HK-2 (cell line): ENCODE data around the gene NDRG2.
"Not testable (repeated sequence)": the region's sequence is repeated elsewhere in the genome, so short reads cannot be mapped to it uniquely, and the experiment has no call there.

Source experiments
- DNase-seq: peaks from one replicate; pipeline ENCODE4 v3.0.0-alpha.2; 2018; ENCODE audit not compliant: unreplicated experiment

NDRG2 gene

DNA sequence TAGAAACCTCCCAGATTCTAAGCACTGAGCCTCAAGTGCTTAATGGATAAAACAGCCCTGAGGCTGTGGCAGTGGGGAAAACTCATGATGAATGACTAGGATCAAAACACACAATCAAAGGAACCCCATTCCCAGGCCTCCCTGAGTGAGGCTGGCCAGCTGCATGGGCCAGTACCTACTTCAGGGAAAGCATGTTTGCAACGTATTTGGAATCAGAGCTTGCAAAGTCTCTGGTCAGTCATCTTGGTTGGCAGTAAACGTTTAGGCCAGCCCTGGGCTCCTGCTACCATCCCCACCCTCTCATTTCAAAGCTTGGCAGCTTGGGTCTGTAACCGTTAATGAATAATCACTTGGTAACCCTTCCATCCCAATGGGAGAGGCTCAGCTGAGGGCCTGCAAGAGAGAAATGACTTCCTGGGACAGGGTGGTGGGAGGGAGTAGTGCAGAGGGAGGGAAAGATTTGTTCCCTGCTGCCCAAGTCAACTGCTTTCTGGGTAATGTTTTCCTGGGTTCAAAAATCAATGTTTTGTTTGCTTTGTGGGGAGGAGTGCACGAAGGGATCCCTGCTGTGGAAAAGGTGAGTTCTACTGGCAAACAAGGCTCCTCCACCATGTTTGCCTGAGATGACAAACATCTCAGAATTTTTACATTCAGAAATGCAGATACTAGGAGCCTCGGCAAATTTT, 30.7 kb upstream of the NDRG2 start:
- DNase-seq: no peak

DNA sequence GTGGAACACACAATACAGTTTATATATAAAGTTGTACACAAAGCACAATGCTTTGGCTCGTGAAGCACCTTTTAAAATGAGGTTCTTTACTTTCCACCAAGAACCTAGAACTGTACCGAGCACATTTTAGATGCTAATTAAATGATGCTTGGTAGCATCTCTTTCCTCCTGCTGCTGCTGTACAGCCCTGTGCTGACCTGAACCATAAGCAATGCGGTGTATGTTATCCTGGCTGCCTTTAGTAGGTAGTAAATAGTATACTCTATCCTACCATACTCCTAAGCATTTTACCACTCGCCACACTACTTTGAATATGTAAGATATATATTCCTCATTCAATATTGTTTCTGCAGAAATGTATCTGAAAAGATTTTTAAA, 29.9 kb upstream of the NDRG2 start:
- no peak for DNase-seq

DNA sequence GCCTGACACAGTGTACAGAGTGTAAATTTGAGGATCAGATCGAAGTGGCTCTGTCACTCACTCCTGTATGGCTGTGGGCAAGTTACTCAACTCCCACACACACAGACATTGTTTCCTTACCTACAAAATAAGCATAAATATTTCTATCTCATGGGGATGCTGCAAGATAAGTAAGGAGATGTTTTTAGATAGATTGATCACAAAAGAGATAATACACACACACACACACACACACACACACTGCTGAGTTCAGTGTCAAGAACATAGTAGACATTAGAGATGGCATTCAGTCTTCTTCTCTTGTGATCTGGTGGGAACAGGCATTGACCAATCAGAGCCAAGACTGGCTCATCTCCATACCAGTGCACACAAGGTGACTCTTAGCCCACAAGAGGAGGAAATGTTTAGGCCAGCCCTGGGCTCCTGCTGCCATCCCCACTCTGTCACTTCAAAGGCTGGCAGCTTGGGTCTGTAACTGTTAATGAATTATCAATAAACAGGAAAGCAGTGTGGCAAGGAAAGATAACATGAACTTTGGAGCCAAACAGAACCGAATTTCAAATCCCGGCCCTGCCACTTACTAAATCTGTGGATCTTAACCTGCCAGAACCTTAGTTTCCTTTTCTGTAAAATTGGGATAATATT, 29.4 kb upstream of the NDRG2 start:
- DNase-seq: no peak

DNA sequence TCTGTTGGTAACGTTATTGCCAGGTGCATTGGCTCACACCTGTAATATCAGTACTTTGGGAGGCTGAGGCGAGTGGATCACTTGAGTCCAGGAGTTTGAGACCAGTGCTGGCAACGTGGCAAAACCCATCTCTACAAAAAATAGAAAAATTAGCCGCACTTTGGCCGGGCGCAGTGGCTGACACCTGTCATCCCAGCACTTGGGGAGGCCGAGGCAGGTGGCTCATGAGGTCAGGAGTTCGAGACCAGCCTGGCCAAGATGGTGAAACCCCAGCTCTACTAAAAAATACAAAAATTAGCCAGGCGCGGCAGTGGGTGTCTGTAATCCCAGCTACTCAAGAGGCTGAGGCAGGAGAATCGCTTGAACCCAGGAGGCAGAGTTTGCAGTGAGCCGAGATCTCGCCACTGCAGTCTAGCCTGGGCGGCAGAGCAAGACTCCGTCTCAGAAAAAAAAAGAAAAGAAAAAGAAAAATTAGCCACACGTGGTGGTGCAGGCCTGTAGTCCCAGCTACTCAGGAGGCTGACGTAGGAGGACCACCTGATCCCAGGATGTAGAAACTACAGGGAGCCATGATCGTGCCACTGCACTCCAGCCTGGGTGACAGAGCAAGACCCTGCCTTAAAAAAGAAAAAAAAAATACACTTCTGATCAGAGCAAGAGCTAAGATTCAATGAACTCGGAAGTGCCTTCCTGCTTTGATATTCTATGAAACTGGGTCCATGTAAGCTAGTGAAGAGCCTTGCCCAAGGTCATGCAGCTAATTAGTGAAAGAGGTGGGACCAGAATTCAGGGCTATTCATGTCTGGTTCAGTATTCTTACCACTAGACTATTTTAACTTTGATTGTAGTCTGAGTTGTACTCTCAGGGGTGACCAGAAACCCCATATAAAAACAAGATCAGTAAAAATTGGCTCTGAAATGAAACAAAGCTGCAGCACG, 28.6 kb upstream of the NDRG2 start:
- DNase-seq: no peak

DNA sequence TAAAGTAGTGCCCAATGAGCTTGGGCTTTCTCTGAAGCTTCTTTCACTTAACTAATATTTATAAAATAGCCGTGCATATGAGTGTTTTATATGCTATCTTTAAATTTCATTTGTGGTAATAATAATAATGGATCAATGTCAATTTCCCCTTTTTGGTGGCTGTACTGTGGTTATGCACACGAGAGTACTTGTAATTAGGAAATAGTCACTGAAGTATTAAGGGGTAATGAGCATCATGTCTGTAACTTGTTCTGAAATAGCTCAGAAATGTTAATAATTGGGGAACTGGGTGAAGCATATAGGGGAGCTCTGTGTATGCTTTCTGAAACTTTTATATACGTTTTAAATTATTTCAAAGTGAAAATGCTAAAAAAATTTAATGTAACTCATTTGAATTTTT, 25.7 kb upstream of the NDRG2 start:
- no peak for DNase-seq

DNA sequence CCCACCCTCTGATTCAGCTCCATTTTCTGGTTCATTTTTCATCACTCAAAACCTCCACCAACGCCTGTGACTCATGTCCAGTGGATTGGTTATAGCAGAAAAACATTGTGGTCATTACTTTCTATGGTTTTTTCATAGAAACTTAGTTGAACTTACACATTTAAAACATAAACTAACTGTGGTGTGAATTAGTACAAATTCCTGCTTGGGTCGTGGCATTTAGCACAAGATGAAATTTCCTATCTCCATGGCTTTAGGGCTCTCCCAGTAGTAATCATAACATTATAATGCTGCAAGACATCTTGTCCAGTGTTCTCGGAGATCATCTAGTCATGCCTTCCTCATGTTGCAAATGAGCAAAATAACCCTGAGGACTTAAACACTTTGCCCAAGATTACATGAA, 24.4 kb upstream of the NDRG2 start:
- DNase-seq: no peak

DNA sequence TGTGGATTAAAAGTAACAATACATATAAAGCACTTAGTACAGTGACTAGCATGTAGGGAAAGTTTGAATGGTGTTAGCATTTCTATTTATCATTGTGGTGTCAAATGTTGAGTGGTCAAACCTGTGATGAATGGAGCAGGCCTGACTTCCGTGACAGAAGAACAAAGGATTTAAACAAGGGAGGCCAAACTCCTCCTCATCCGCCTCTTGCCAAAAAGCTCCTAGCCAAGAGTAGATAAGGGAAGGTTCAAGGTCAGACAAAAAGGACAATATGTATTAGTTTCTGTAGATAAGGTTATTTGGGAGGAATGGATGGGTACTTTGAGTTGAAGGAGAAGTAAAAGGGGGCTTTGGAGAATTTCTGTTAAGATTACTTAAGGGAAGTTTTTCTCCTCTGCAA, 23.8 kb upstream of the NDRG2 start:
- DNase-seq: no peak

DNA sequence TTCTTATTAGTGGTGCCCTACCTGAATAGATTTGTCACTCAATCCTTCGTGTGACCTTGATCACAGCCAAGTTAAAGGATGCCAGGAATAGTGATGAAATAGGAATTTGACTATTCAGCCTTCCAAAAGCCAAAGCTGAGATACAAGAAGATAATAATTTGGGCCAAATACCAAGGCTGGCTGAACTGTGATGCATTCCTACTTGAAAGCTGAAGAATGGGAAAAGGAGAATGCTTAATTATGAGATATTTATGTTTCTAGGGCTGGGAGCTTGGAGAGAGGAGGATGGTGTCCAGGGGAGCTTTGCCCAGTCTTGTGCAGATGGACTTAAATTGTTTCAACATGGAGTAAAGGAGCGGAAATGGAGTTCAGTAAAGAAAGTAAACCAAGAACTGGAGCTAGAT, 22.5 kb upstream of the NDRG2 start:
- no peak for DNase-seq

DNA sequence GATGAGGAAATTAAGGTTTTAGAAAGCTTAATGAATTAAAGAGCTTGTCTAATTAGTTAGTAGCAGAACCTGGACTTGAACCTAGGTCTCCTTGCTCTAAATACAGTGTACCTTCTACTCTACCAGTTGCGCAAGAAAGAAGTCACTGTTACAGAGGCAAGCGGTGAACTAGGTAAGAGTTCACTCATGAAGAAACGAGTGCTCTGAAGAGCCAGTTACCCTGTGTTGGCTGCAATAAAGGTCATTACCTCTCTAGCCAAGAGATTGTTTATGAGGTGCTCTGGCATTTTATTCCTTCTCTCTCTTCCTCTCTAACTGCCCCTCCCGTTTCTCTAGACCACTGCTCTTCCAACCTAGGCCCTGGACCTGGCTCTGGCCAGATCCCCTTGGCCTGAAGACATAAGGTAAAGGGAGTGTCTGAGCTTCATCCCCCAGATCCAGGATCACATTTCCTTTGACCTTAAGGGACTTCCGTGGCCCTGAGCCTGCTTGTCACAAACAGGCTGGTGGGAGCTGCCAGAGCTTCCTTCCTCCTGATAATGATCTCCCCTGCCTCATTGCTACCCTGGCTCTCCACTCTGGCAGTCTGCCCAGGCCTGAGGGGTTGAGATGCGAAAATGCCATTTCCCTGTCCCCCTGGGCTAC, 19.2 kb upstream of the NDRG2 start:
- no peak for DNase-seq

DNA sequence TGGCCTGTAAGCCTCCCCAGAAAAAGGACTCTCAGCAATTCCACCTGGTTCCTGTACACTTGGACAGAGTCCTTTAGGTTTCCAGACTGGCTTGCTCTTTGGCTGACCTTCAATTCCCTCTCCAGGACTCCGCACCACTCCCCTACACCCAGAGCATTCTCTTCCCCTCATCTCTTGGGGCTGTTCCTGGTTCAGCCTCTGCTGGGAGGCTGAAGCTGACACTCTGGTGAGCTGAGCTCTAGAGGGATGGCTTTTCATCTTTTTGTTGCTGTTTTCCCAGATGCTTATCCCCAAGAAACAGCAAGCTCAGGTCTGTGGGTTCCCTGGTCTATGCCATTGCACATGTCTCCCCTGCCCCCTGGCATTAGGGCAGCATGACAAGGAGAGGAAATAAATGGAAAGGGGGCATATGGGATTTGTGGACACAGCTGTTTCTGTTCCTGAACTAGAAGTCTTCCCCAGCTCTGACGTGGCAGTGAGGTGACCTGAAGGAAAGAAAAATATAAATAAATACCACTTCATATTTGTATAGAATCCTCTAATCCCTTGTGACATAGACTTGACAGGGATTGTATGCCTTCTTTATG, 18.6 kb upstream of the NDRG2 start:
- no peak for DNase-seq

DNA sequence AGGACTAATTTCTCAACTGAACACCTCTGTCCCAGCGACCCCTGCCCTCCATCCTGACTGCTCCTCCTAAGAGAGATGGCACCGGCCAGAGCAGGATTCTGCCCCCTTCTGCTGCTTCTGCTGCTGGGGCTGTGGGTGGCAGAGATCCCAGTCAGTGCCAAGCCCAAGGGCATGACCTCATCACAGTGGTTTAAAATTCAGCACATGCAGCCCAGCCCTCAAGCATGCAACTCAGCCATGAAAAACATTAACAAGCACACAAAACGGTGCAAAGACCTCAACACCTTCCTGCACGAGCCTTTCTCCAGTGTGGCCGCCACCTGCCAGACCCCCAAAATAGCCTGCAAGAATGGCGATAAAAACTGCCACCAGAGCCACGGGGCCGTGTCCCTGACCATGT, 18.1 kb upstream of the NDRG2 start:
- DNase-seq: no peak

DNA sequence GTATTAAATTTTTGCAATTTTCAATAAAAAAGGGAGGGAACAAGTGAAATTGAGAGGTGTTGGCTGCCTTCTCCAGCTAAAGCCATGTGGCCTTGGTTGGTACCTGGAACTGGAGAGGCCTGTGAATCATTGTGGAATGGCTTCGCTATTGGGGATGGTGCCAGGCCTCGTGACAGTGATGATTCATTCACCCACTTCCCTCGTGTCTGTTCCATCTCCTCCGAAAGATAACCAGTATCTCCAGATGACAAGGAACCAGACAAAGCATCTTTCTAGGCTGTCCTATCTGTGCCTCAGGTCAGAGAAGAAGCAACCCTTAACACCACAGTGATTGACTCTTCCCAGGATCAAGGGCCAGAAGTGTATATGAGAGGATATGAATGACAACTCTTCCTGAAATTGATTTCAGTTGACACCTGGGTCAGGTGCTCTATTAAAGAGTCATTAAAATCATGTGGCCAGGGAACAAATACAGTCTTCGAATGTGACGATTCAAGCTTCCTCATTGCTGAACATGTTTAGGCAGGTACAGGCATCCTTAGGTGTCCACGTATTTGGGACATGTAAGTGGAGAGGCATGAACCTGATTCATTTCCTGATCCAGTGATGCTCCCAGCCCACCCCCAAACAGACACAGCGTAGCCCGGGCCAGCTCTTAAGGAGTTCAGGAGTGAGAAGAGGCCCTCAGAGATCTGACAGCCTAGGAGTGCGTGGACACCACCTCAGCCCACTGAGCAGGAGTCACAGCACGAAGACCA, 17.0 kb upstream of the NDRG2 start, which contains the start of gene RNASE7:
Gene RNASE7 (plus strand): TSS at position 687 of the 758 bp plus-strand sequence. CDS start 631 bp downstream, outside the sequence.
- peak; percentile 32 for DNase-seq

DNA sequence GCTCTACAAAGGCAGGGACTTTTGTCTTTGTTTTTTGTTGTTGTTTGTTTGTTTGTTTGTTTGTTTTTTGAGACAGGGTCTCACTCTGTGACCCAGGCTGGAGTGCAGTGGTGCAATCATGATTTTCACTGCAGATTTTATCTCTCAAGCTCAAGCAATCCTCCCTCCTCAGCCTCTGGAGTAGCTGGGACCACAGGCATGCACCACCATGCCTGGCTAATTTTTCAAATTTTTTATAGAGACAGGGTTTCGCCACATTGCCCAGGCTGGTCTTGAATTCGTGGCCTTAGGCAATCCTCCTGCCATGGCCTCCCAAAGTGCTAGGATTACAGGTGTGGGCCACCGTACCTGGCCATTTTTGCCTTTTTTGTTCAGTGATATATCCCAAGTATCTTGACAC, 16.1 kb upstream of the NDRG2 start:
- DNase-seq: not testable (repeated sequence)

DNA sequence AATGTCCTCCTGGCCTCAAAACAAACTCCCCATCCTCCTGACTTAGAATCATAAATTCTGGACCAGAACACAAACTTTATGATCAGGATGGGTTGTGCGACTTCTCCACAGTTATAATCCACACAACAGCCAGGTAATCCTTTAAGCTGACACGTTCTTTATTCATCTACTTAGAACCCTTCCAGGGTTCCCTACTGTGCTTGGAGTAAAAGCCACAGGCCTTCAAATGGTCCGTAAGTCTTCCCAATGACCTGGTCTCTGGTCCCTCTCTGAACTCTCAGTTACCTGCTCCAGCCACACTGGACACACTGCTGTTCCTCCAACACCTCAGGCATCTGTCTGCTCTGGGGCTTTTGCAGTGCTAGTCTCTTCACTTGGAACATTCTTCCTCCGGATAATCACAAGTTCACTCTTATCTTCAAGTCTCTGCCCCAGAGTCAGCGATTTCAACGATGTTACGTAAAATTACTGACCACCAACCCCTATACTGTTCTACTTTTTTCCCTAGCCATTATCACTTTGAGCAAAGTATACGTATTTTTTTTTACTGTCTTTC, 15.6 kb upstream of the NDRG2 start:
- DNase-seq: no peak

DNA sequence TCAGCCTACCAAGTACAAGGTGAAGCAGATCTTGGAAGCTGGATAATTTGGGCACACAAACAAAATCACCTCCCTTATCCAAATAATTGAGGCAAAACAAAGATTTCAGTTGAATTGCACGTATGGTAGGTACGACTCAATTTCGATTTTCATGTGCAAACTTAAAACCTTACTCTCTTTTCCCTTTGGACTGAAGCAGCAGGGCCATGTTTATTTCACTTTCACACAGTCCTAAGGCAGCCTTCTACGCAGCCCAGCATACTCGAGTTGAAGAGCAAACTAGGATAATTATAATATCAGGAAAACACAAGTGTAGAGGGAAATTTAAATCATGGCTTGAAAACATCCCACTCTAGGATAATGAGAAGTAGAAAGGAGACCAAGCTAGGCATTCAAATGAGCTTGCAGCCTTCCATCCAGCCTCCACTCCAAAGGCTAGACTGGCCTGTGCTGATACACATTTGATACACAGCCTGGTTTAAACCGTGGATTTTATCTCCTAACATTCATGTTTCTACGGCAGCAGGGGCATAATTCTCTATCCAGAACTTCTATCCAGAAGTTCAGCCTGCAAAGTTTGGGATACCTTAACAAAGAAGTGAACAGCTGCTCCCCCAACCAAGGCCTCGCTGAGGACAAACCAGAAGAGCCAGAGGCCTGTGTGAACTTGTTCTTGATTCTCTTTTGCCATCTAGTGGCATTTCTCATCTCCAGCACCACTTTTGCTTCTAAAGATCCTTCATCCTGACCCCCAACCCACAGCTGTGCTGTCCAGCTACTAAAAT, 14.9 kb upstream of the NDRG2 start:
- no peak for DNase-seq

DNA sequence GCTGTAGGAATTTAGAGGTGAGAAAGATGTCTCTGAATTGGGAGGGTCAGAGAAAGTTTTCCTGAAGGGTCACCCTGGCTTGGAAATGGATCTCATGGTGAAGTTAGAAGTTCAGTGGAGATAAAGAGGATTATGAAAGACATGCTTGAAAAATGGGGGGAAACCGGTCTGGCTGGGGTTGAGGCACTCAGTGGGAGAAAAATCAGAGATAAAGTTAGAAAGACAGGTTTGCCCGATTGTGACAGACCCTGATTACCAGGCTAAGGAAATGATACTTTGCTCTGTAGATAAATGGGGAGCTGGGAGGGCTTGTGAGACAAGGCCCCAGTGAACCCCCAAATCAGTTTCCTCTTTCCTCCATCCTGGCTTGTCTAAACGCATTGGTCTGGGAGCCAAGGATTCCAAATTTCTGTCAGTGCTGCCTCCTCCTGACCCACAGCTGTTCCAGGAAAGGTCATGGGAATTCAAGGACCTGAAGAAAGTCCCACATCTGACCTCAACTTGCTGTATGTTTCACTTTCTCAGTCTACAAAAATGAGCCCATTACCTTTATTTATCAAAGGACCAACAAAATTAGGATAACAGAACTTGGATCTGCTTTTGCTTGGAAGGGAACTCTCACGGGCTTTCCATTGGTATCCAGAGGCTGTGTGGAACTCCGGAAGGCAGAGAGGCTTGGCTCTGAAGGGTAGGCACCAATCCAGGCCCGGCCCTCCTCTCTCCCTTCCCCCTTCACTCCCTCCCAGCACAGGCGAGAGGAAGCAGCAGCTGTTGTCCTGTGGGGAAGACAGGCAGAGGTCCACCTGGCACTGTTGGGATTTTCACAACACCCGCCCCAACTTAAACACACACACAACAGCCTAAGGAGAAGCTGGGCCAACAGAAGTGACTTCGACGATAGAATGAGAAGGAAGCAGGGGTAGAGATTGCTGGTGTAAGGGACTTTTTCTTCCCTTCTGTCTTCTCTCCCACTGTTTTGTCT, 13.9 kb upstream of the NDRG2 start:
- DNase-seq: no peak

DNA sequence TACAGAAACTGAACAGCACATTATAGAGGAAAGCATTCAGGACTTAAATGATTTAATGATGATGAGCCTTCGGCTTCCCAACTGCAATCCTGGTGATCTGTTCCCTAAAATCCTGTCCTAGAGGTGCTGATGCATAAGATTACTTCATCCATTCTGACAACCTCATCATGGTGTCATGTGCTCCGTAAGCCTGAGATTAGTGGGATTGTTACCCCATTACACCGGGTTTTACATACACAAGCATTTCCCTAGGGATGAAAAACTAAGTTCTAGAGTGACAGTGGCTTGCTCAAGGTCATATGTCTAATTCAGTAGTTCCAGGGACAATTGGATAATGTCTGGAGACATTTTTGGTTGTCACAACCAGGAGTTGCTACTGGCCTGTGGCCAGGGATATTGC, 12.3 kb upstream of the NDRG2 start:
- no peak for DNase-seq

DNA sequence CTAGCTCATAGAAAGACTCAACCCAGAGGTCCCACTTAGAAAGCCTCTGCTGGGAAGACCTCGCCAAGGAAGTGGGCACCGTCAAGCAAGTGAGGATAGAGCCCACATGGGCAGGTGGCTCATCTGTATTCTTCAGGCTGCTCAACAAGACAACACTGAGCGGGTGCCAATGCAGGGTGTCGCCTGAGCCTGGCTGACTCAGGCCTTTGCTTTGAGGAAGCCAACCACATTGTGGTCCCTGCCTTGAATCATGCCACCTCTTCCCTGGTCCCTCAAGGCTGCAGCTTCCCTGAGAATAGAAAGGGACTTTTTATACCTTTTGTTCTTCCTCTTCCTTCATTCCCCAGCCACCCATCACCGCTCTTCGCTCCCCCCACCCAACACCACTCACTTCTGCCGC, 11.9 kb upstream of the NDRG2 start:
- no peak for DNase-seq

DNA sequence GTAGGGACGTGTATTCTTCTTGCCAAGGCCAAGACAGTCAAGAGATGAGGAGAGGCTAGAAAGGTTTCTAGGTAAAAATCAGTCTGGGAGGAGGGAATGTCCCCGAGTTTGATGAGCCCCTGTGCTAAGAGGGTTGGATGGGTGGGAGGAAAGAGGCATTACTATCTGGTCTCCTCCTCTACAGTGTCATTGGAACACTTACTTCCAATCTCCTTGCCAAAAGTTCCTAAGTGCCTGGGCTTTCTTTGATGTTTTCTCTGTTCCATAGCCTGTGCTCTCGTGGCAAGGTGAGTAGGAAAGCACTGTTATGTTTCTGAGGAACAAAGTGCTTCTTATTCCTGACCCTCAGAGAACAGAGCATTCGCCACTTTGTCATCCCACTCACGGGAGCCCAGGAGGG, 9.8 kb upstream of the NDRG2 start, which contains the start of gene RNASE13:
Gene RNASE13 (minus strand): TSS at position 101 of the 400 bp plus-strand sequence. CDS start 519 bp downstream, outside the sequence.
- no peak for DNase-seq
